T-helper 2 cell (primary cell): Measurements from ENCODE around the gene TMEM236.
"Not testable (repeated sequence)": the region's sequence is repeated elsewhere in the genome, so short reads cannot be mapped to it uniquely, and the experiment has no call there.

Source experiments
- DNase-seq, 5 experiments: peaks; one replicate each; pipeline versions ENCODE4 v3.0.0 to v3.0.0-alpha.2; 2012 to 2022
- total RNA-seq, 2 donors: gene quantifications; one replicate each; lab custom pipeline; 2026; lab: John Stamatoyannopoulos, UW

TMEM236 gene
- total RNA-seq, result 0 to 0.54 reads per million in 2 donors

- DNase-seq, result no peak
Measured at GRCh38 chr10:17751781-17752445, at the start of gene TMEM236. TSS of gene TMEM236 (plus strand) at chr10:17752201. CDS start at chr10:17752296, 95 bp downstream.

- no peak for DNase-seq
Measured at GRCh38 chr10:17703706-17704105, 48.3 kb upstream of the TMEM236 start.

- no peak for DNase-seq
Measured at GRCh38 chr10:17708821-17709220, 43.2 kb upstream of the TMEM236 start.

- DNase-seq, result no peak
Measured at GRCh38 chr10:17709492-17709891, 42.5 kb upstream of the TMEM236 start.

GRCh38 chr10:17710181-17710580 lies 41.8 kb upstream of the TMEM236 start:
- no peak for DNase-seq

GRCh38 chr10:17712053-17712452 lies 39.9 kb upstream of the TMEM236 start:
- DNase-seq, result no peak

GRCh38 chr10:17712717-17713471 lies 39.1 kb upstream of the TMEM236 start:
- no peak for DNase-seq

- no peak for DNase-seq
Measured at GRCh38 chr10:17713758-17714157, 38.2 kb upstream of the TMEM236 start.

- DNase-seq, result peak in 1 of 5 experiments; percentile 35
Measured at GRCh38 chr10:17716161-17716560, 35.8 kb upstream of the TMEM236 start.

- DNase-seq, result not testable (repeated sequence)
Measured at GRCh38 chr10:17722317-17723014, 29.5 kb upstream of the TMEM236 start.

- DNase-seq, result no peak
Measured at GRCh38 chr10:17725703-17726102, 26.3 kb upstream of the TMEM236 start.

- DNase-seq, result no peak
Measured at GRCh38 chr10:17729630-17730029, 22.4 kb upstream of the TMEM236 start.

- DNase-seq, result no peak
Measured at GRCh38 chr10:17730667-17731066, 21.3 kb upstream of the TMEM236 start.

- no peak for DNase-seq
Measured at GRCh38 chr10:17731331-17732020, 20.5 kb upstream of the TMEM236 start.

GRCh38 chr10:17733620-17734019 lies 18.4 kb upstream of the TMEM236 start:
- DNase-seq, result no peak

- DNase-seq, result no peak
Measured at GRCh38 chr10:17734432-17735080, 17.4 kb upstream of the TMEM236 start.

- no peak for DNase-seq
Measured at GRCh38 chr10:17735166-17735941, 16.6 kb upstream of the TMEM236 start.

GRCh38 chr10:17736223-17736622 lies 15.8 kb upstream of the TMEM236 start:
- no peak for DNase-seq

- DNase-seq, result peak in 1 of 5 experiments; percentile 47
Measured at GRCh38 chr10:17737027-17737965, 14.7 kb upstream of the TMEM236 start.

GRCh38 chr10:17740668-17741067 lies 11.3 kb upstream of the TMEM236 start:
- no peak for DNase-seq
